Measurements from ENCODE around the gene PLEKHG5.
A peak's percentile ranks its signal among the peaks of the same experiment; 100 is the strongest.

PLEKHG5 gene

DNA sequence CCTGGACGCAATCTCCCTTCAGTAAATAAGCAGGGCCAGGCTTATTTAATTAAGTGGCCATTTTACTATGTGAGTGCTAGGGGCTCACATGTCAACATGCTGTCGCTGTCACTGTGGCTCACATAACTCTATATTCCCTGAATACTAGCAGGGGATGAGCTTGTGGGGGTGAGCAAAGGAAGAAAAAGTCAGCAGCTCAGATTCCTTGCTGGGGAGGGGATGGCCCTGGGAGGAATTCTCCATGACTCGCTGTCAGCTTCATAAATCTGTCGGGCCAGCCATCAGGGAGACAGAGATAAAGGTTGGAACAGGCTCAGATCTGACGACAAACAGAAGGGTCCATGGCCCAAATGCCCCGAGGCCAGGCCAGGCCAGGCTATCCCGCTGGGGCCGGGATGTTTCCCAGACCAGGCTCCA lies 26.0 kb upstream of the PLEKHG5 start:
- Histone ChIP-seq H3K9me3 (ENCODE audit: low read length) (no peaks in the 10 kb centered on the region), H3K4me2 (ENCODE audit: low read length) (no peak overlapping the region), H3K4me1 (ENCODE audit: insufficient read depth, low read length, severe bottlenecking) (no peaks in the 10 kb centered on the region), H3K36me3 (ENCODE audit: insufficient read depth, low read length) (peaks cover 10% of the 10 kb centered on the region), H3K9ac (ENCODE audit: low read length) (no peak overlapping the region), H3K4me3 (ENCODE audit: low read depth, low read length, poor library complexity, severe bottlenecking) (no peak overlapping the region), H3K27me3 (ENCODE audit: insufficient read depth, low read length) (no peaks in the 10 kb centered on the region), H3K9me2 (ENCODE audit: low read depth, low read length) (no peaks in the 10 kb centered on the region), H3F3A (ENCODE audit: insufficient read depth, low read length) (no peaks in the 10 kb centered on the region), H3K27ac (ENCODE audit: low read depth, low read length, poor library complexity, severe bottlenecking) (no peak overlapping the region), H3K79me2 (ENCODE audit: insufficient read depth, low read length) (no peaks in the 10 kb centered on the region), H4K20me1 (ENCODE audit: insufficient read depth, low read length) (no peaks in the 10 kb centered on the region), H2AFZ (ENCODE audit: low read length) (no peak overlapping the region)
- TF ChIP-seq EZH2 (IDR thresholded peaks at IDR 0.05; ENCODE audit: borderline replicate concordance, low read length), result no peak
- TF ChIP-seq, protein P1, sequence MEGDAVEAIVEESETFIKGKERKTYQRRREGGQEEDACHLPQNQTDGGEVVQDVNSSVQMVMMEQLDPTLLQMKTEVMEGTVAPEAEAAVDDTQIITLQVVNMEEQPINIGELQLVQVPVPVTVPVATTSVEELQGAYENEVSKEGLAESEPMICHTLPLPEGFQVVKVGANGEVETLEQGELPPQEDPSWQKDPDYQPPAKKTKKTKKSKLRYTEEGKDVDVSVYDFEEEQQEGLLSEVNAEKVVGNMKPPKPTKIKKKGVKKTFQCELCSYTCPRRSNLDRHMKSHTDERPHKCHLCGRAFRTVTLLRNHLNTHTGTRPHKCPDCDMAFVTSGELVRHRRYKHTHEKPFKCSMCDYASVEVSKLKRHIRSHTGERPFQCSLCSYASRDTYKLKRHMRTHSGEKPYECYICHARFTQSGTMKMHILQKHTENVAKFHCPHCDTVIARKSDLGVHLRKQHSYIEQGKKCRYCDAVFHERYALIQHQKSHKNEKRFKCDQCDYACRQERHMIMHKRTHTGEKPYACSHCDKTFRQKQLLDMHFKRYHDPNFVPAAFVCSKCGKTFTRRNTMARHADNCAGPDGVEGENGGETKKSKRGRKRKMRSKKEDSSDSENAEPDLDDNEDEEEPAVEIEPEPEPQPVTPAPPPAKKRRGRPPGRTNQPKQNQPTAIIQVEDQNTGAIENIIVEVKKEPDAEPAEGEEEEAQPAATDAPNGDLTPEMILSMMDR (IDR thresholded peaks at IDR 0.05; ENCODE audit: low read length), result no peak

DNA sequence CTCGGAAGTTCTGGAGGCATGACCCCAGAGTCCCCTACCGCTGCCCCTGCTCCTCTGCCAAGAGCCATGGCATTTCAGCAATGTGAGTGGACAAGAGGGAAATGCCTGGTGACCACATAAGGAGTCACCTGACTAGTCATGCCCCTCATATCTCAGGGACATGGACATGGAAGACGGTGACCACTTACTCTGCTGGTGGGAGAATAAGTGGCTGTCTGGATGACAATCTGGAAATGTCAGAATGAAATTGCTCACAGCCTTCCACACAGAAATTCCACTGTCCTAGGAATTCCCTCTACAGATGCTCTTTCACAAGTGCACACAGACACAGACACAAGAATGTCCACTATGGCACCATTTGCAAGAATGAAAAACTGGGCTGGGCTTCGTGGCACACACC lies 24.3 kb upstream of the PLEKHG5 start:
- Histone ChIP-seq H3K9me2 (ENCODE audit: low read depth, low read length) (no peaks in the 10 kb centered on the region), H3K4me3 (ENCODE audit: low read depth, low read length, poor library complexity, severe bottlenecking) (no peak overlapping the region), H3F3A (ENCODE audit: insufficient read depth, low read length) (no peaks in the 10 kb centered on the region), H3K4me1 (ENCODE audit: insufficient read depth, low read length, severe bottlenecking) (no peaks in the 10 kb centered on the region), H2AFZ (ENCODE audit: low read length) (no peak overlapping the region), H3K36me3 (ENCODE audit: insufficient read depth, low read length) (peaks cover under 1% of the 10 kb centered on the region; the same call in 1 of the 2 replicates), H3K4me2 (ENCODE audit: low read length) (no peak overlapping the region), H4K20me1 (ENCODE audit: insufficient read depth, low read length) (no peaks in the 10 kb centered on the region), H3K27me3 (ENCODE audit: insufficient read depth, low read length) (no peaks in the 10 kb centered on the region; the same call in 1 of the 2 replicates), H3K79me2 (ENCODE audit: insufficient read depth, low read length) (no peaks in the 10 kb centered on the region), H3K9ac (ENCODE audit: low read length) (no peak overlapping the region), H3K9me3 (ENCODE audit: low read length) (no peaks in the 10 kb centered on the region), H3K27ac (ENCODE audit: low read depth, low read length, poor library complexity, severe bottlenecking) (no peak overlapping the region)
- TF ChIP-seq, protein P1 (IDR thresholded peaks at IDR 0.05; ENCODE audit: low read length), result no peak
- no peak for TF ChIP-seq EZH2 (IDR thresholded peaks at IDR 0.05; ENCODE audit: borderline replicate concordance, low read length)

DNA sequence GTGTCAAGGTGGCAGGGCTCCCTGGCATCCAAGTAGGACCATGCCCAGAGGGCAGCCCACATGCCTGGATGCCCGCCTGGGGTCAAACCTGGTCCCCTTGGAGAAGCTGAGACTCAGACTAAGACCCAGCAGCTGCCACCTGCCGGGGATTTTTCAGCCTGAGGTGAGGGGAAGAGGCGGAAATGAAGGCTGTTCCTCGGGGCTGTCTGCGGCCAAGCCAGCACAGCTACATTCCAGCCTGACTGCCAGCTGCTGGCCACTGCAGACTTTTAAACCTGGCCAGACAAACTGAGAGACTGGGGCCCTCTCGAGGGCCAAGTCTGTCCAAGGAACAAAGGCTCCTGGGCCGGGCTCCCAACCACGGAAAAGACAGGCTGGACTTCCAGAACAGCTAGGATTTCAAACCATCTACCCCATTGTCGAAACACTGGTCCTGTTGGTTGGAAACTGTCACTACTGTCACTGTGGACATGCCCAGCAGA lies 21.9 kb upstream of the PLEKHG5 start:
- H3K4me1 ChIP-seq (ENCODE audit: insufficient read depth, low read length, severe bottlenecking), result no peaks in the 10 kb centered on the region
- H2AFZ ChIP-seq (ENCODE audit: low read length), result no peak overlapping the region
- H3K4me3 ChIP-seq (ENCODE audit: low read depth, low read length, poor library complexity, severe bottlenecking), result no peak overlapping the region
- H3K79me2 ChIP-seq (ENCODE audit: insufficient read depth, low read length), result no peaks in the 10 kb centered on the region
- H3K4me2 ChIP-seq (ENCODE audit: low read length), result no peak overlapping the region
- H3K27me3 ChIP-seq (ENCODE audit: insufficient read depth, low read length), result no peaks in the 10 kb centered on the region; the same call in 1 of the 2 replicates
- TF ChIP-seq, protein P1 (IDR thresholded peaks at IDR 0.05; ENCODE audit: low read length), result peak; percentile 11; the same call in 1 of the 2 replicates
- TF ChIP-seq EZH2 (IDR thresholded peaks at IDR 0.05; ENCODE audit: borderline replicate concordance, low read length), result no peak
- H3K9me3 ChIP-seq (ENCODE audit: low read length), result no peaks in the 10 kb centered on the region
- no peaks in the 10 kb centered on the region for H3K36me3 ChIP-seq (ENCODE audit: insufficient read depth, low read length)
- no peak overlapping the region for H3K9ac ChIP-seq (ENCODE audit: low read length)
- no peak overlapping the region for H3K27ac ChIP-seq (ENCODE audit: low read depth, low read length, poor library complexity, severe bottlenecking)
- H4K20me1 ChIP-seq (ENCODE audit: insufficient read depth, low read length), result no peaks in the 10 kb centered on the region
- no peaks in the 10 kb centered on the region for H3F3A ChIP-seq (ENCODE audit: insufficient read depth, low read length)
- H3K9me2 ChIP-seq (ENCODE audit: low read depth, low read length), result no peaks in the 10 kb centered on the region
